SK-N-SH treated with all-trans-retinoic acid at 6 μM for 48 hours (cell line): ENCODE measurements around the gene SHB.

ENCODE experiments used
- ATAC-seq: fragments of 200-7000 bp; cut with Tn5 transposase; 3 replicates; pipeline ENCODE4 v1.9.1; 2020; ENCODE audit warnings: mild to moderate bottlenecking, moderate library complexity
- ARNTL ChIP-seq: fragments of 450-650 bp; formaldehyde crosslinking; IDR thresholded peaks from 2 replicates; pipeline ENCODE4 v1.5.0; 2020; ENCODE audit warnings: low read depth, mild to moderate bottlenecking, moderate library complexity, borderline replicate concordance
- GLIS3 ChIP-seq: fragments of 250-450 bp; sonication (Bioruptor Pico); IDR thresholded peaks from 2 replicates; pipeline ENCODE4 v1.5.0; 2020; ENCODE audit warnings: mild to moderate bottlenecking, moderate library complexity
- ISL1 ChIP-seq: fragments of 250-450 bp; sonication (Bioruptor Pico); IDR thresholded peaks from 2 replicates; pipeline ENCODE4 v2.1.2; 2022; ENCODE audit warnings: mild to moderate bottlenecking, moderate library complexity
- OSR1 ChIP-seq: fragments of 250-450 bp; sonication (Bioruptor Pico); IDR thresholded peaks from 2 replicates; pipeline ENCODE4 v1.8.0; 2022; ENCODE audit warnings: moderate library complexity, mild to moderate bottlenecking, inconsistent platforms
- PATZ1 ChIP-seq: fragments of 250-450 bp; sonication (Bioruptor Pico); IDR thresholded peaks from 2 replicates; pipeline ENCODE4 v1.8.0; 2020; ENCODE audit warnings: mild to moderate bottlenecking, moderate library complexity, borderline replicate concordance
- PPARA ChIP-seq: fragments of 250-450 bp; sonication (Bioruptor Pico); IDR thresholded peaks from 2 replicates; pipeline ENCODE4 v1.5.0; 2020; ENCODE audit warnings: mild to moderate bottlenecking, borderline replicate concordance
- RARB ChIP-seq: fragments of 250-450 bp; sonication (Bioruptor Pico); IDR thresholded peaks from 2 replicates; pipeline ENCODE4 v1.8.0; 2021; ENCODE audit warnings: mild to moderate bottlenecking, moderate library complexity
- TCF4 ChIP-seq: fragments of 250-450 bp; sonication (Bioruptor Pico); IDR thresholded peaks from 2 replicates; pipeline ENCODE4 v1.8.0; 2021; ENCODE audit warnings: mild to moderate bottlenecking, moderate library complexity, borderline replicate concordance
- TOX ChIP-seq: fragments of 250-450 bp; sonication (Bioruptor Pico); IDR thresholded peaks from 2 replicates; pipeline ENCODE4 v1.8.0; 2021; ENCODE audit warnings: mild to moderate bottlenecking, moderate library complexity, borderline replicate concordance
- ZC3H10 ChIP-seq: fragments of 250-450 bp; sonication (Bioruptor Pico); IDR thresholded peaks from 2 replicates; pipeline ENCODE4 v1.5.1; 2021; ENCODE audit warnings: mild to moderate bottlenecking, moderate library complexity
- ZFP3 ChIP-seq: fragments of 250-450 bp; sonication (Bioruptor Pico); IDR thresholded peaks from 2 replicates; pipeline ENCODE4 v1.5.0; 2020; ENCODE audit warnings: mild to moderate bottlenecking, moderate library complexity
- ZNF565 ChIP-seq: fragments of 450-650 bp; formaldehyde crosslinking; conservative IDR thresholded peaks from 2 replicates; pipeline ENCODE4 v1.5.0; 2020; ENCODE audit warnings: low read depth, mild to moderate bottlenecking, moderate library complexity
- ZNF8 ChIP-seq: fragments of 450-650 bp; formaldehyde crosslinking; IDR thresholded peaks from 2 replicates; pipeline ENCODE4 v1.5.0; 2020; ENCODE audit warnings: mild to moderate bottlenecking, moderate library complexity
- TF ChIP-seq, protein P1 (sequence below): fragments of 250-450 bp; sonication (Bioruptor Pico); IDR thresholded peaks from 2 replicates; pipeline ENCODE4 v1.5.1; 2020; ENCODE audit warnings: low read depth, mild to moderate bottlenecking, moderate library complexity
- TF ChIP-seq, protein P2 (sequence below): fragments of 250-450 bp; sonication (Bioruptor Pico); IDR thresholded peaks from 2 replicates; pipeline ENCODE4 v1.5.0; 2020; ENCODE audit warnings: mild to moderate bottlenecking, moderate library complexity
- TF ChIP-seq, protein P3 (sequence below): fragments of 250-450 bp; sonication (Bioruptor Pico); IDR thresholded peaks from 2 replicates; pipeline ENCODE4 v1.5.1; 2021; ENCODE audit warnings: mild to moderate bottlenecking, moderate library complexity

SHB gene

DNA sequence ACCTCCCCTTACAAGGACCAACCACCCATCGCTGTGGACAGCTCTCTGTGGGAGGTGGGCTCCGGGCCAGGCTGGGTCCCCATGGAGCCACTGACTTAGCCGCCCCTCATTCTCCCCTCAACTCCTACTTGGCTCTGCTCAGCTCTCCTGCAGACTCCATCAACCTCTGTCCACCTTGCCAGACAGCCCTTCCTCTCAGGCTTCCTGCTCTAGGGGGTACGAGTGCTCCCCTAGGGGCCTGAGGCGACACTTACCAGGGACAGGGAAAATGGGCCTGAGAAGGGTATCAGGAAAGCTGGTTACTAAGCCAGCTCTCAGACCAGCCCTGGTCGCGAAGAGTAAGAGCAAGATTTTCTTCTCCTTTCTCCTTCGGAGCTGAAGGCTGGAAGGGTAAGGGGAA is 43.9 kb downstream of the SHB start (continued):
- TF ChIP-seq, protein P1, sequence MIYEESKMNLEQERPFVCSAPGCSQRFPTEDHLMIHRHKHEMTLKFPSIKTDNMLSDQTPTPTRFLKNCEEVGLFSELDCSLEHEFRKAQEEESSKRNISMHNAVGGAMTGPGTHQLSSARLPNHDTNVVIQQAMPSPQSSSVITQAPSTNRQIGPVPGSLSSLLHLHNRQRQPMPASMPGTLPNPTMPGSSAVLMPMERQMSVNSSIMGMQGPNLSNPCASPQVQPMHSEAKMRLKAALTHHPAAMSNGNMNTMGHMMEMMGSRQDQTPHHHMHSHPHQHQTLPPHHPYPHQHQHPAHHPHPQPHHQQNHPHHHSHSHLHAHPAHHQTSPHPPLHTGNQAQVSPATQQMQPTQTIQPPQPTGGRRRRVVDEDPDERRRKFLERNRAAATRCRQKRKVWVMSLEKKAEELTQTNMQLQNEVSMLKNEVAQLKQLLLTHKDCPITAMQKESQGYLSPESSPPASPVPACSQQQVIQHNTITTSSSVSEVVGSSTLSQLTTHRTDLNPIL (CRISPR knock-in tag) = no peak
- TF ChIP-seq ARNTL (CRISPR knock-in tag) = no peak
- TF ChIP-seq, all 23 proteins: peak for 0

DNA sequence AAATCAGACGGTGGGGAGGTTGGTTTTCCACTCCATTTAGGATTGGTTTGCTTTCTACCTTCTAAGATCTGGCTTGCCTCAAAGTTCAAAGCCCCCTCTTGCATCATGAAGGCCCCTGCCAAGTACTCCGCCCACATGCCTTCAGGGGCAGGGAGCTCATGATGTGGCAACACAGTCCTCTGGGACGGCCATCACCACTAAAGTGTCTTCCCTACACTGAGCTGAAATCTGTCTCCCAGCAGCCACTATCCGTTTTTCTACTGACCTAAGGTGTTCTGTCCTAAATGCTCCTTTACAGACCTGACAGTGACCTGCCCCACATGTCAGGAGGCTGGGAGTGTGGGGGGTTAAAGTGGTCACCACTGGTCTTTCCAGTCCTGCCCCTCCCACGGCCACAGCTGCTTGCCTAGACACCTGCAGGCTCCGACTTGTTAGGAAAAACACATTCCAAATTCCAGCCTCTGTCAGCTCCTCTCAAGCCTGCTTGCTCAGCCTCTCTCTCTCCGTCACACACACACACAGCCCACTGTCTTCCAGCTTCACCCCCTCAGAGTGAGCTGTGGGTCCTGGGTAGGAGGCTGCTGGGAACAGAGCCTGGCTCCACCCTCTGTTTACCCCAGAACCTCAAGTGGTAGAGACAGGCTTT is 44.9 kb downstream of the SHB start:
- ATAC-seq = no peak
- TF ChIP-seq TOX (no peak), ISL1 (CRISPR knock-in tag) (peak; percentile 29; the same call in 1 of the 2 replicates)

DNA sequence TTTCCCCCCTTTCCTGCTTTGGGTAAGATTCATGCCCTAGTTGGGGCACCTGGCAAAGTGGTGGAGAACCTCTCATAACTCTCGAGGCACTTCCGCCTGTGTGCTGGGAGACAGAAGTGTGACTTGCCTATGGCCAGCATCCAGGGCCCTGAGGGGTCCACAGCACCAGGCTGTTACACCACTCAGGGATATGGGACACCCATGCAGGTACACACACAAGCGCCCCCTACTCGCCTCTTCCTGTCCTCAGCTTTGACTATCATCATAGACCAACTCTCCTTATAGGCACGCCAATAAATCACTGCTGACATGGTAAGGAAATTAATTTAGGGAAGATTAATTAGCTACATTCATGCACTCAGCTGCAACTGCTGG is 45.4 kb downstream of the SHB start:
- TF ChIP-seq OSR1 (no peak), PATZ1 (no peak), TOX (no peak), ARNTL (CRISPR knock-in tag) (no peak)
- ATAC-seq = no peak

GRCh38 chr9:38022995-38023394 is 46.0 kb downstream of the SHB start:
- TF ChIP-seq RARB (CRISPR knock-in tag) (no peak), TCF4 (CRISPR knock-in tag) (peak; percentile 27; the same call in 1 of the 2 replicates), PPARA (CRISPR knock-in tag) (no peak), ZC3H10 (no peak)
- TF ChIP-seq, all 23 proteins: peak for 1
- ATAC-seq = no peak

DNA sequence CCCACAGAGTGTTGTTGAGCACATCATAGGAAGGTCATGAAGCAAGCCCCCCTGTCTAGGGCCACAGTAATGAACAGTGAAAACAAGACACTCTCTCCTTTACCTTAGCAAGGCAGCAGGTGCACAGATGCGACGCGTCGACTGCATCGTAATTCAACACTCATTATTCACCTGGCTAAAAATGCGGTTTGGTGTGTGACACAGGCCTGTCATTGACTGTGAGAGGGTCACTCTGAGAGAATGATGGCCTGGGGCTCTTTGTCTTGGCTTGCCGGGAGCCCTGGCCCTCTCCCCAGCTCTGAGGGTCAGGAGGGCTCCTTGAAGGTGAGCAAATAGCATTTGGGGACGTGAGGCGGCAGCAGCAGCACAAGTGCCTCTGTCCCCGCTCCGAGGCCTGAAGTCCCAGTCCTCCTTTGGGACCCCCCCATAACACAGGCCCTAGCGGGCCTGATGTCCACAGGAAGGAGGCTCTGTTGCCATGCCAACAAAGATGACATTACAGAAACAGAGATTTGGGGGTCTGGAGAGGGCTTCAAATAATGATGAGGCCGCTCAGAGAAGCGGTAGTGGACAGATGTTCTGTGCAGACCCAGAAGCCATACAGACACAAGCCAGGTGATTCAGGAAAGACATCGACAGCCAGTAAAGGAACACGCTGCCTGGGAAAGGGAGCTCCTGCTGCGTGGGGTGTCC is 46.7 kb downstream of the SHB start:
- TF ChIP-seq ZC3H10 (no peak), RARB (CRISPR knock-in tag) (no peak), OSR1 (no peak), TCF4 (CRISPR knock-in tag) (no peak), ISL1 (CRISPR knock-in tag) (no peak), ZFP3 (no peak), ZNF8 (no peak), ARNTL (CRISPR knock-in tag) (no peak), GLIS3 (CRISPR knock-in tag) (no peak)
- TF ChIP-seq, protein P2, sequence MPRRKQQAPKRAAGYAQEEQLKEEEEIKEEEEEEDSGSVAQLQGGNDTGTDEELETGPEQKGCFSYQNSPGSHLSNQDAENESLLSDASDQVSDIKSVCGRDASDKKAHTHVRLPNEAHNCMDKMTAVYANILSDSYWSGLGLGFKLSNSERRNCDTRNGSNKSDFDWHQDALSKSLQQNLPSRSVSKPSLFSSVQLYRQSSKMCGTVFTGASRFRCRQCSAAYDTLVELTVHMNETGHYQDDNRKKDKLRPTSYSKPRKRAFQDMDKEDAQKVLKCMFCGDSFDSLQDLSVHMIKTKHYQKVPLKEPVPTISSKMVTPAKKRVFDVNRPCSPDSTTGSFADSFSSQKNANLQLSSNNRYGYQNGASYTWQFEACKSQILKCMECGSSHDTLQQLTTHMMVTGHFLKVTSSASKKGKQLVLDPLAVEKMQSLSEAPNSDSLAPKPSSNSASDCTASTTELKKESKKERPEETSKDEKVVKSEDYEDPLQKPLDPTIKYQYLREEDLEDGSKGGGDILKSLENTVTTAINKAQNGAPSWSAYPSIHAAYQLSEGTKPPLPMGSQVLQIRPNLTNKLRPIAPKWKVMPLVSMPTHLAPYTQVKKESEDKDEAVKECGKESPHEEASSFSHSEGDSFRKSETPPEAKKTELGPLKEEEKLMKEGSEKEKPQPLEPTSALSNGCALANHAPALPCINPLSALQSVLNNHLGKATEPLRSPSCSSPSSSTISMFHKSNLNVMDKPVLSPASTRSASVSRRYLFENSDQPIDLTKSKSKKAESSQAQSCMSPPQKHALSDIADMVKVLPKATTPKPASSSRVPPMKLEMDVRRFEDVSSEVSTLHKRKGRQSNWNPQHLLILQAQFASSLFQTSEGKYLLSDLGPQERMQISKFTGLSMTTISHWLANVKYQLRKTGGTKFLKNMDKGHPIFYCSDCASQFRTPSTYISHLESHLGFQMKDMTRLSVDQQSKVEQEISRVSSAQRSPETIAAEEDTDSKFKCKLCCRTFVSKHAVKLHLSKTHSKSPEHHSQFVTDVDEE (CRISPR knock-in tag) = no peak
- TF ChIP-seq, all 23 proteins: peak for 0
- no peak for ATAC-seq

- TF ChIP-seq OSR1 (no peak), PPARA (CRISPR knock-in tag) (no peak), TOX (no peak), GLIS3 (CRISPR knock-in tag) (no peak), ZNF565 (CRISPR knock-in tag) (no peak), ARNTL (CRISPR knock-in tag) (no peak)
- TF ChIP-seq, protein P3, sequence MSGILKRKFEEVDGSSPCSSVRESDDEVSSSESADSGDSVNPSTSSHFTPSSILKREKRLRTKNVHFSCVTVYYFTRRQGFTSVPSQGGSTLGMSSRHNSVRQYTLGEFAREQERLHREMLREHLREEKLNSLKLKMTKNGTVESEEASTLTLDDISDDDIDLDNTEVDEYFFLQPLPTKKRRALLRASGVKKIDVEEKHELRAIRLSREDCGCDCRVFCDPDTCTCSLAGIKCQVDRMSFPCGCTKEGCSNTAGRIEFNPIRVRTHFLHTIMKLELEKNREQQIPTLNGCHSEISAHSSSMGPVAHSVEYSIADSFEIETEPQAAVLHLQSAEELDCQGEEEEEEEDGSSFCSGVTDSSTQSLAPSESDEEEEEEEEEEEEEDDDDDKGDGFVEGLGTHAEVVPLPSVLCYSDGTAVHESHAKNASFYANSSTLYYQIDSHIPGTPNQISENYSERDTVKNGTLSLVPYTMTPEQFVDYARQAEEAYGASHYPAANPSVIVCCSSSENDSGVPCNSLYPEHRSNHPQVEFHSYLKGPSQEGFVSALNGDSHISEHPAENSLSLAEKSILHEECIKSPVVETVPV (CRISPR knock-in tag) = no peak
- no peak; the same call in 2 of the 3 replicates for ATAC-seq
Measured at GRCh38 chr9:38020151-38021076, 48.6 kb downstream of the SHB start.
